NCI-H774 (cell line): ENCODE data around the gene ACHE.
"Not testable (repeated sequence)": the region's sequence is repeated elsewhere in the genome, so short reads cannot be mapped to it uniquely, and the experiment has no call there.

ENCODE experiments used
- DNase-seq: peaks from one replicate; lab custom pipeline; 2025; lab: John Stamatoyannopoulos, UW

ACHE gene

DNA sequence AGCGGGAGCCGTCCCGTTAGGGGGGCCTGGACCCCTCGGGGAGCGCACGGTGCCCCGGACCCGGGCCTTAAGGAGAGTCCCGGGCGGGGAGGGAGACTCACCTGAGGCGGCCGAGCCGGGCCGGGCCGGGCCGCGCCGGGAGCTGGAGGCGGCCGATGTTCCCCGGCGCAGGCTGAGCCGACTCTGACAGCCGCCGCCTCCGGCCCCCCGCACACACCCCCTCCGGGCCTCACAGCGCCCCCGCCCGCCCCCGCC, at the start of gene ACHE:
TSS of gene ACHE (minus strand) at position 188 of the 255 bp plus-strand sequence. CDS start 1,656 bp downstream, outside the sequence.
- DNase-seq = no peak

DNA sequence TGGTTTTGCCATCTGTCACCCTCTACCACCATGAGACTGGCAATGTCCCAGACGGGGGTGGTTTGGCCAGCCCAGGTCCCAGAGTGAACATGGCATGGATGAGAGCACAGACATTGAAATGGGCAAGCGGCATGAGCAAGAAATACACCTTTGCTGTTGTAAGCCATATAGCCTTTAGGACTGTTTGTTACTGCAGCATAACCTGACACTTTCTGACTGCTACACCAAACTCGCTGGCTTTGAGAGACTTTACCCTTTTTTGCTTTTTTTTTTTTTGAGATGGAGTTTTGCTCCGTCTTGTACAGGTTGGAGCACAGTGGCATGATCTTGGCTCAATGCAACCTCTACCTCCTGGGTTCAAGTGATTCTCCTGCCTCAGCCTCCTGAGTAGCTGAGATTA, 48.5 kb upstream of the ACHE start:
- DNase-seq = no peak

DNA sequence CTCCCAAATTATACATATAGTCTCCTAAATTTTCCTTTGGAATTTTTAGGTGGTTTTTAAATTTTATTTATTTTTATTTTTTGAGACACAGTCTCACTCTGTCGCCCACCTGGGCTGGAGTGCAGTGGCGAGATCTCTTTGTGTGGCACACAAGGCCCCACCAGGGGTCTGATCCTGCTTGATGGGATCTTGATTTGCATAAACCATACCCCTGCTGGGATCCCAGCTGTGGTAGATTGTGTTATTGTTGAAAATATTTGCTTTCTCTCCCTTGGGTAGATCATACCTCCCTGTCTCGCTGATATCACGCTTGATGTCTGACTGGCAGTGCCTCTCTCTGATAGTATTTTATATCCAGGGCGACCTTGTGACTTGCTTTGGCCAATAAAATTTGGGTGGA, 48.0 kb upstream of the ACHE start:
- DNase-seq = no peak

DNA sequence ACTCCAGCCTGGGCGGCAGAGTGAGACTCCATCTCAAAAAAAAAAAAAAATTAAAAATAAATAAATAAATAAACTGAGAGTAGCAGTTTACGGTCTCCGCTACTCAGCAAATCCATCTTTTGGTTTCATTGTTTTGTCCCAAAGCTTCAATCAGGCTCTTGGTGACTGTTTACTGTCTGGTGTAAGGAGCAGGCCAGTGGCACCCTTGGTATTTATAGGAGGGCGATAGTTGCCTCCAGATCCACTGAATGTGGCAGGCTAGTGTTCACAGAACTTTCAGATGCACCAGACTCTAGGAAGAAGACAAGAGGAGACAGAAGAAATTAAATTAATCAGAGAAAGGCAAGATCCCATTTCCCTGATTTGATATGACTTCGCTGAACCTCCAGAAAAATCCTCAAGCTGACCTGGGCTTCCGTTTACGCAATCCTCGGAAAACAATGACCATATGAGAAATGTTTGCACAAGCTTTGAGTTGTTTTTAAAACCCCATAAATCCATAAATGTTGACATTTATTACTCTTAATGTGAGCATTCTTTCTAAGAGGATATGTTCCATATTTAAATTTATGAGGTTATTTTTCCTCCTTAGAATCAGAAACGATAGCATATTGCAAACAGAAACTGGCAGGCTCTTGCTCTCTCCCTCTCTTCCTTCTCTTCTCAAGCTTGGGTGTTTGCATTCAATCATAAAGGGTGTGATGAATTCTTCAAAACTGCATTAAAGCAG, 46.5 kb upstream of the ACHE start:
- DNase-seq = peak; percentile 1

DNA sequence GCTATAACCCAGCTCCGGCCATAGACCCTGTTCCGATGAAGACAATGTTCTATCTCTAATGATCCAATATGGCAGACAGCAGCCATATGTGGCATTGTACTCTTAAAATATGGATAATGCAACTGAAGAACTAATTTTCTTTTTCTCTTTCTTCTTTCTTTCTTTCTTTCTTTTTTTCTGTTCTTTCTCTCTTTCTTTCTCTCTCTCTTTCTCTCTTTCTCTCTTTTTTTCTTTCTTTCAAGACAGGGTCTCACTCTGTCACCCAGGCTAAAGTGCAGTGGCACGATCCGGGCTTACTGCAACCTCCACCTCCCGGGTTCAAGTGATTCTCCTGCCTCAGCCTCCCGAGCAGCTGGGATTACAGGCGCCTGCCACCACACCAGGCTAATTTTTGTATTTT, 40.5 kb upstream of the ACHE start:
- DNase-seq = not testable (repeated sequence)

DNA sequence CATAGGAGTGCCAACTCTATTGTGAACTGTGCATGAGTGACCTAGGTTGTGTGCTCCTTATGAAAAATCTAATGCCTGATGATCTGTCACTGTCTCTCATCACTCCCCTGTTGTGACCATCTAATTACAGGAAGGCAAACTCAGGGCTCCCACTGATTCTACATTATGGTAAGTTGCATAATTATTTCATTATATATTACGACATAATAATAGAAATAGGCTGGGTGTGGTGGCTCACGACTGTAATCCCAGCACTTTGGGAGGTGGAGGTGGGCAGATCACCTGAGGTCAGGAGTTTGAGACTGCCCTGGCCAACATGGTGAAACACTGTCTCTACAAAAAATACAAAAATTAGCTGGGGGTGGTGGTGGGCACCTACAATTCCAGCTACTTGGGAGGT, 39.7 kb upstream of the ACHE start:
- not testable (repeated sequence) for DNase-seq

DNA sequence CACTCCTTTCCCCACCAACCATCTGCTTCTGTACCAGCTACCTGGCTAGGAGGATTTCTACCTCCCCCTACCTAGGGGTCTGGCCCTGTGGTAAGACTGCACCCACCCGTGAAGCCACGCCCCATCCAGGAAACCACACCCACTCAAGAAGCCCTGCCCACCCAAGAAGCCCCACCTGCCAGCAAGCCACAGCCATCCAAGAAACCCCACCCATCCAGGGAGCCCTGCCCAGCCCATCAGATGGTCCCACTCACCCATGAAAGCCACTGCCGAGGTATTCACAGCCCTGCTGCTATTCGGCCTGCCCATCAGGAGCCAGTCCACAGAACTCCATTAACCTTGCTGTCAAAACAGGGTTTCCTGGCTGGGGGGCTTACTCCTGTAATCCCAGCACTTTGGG, 38.0 kb upstream of the ACHE start:
- no peak for DNase-seq

DNA sequence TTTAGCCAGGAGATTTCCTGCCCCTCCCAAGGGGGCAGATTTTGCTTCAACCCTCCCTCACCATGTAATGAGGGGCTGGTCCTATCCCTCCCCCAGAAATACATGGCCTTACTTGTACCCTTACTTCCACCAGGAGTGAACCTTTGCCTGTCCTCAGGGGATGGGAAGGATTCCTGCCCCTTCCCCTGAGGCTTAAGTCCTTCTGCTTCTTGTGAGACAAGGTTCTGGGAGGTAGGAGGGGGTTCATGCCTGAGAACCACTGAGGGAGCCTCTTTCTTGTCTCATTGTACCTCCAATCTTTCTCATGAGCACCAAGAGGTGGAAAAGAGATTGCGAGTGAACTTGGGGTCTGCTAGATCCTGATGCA, 34.1 kb upstream of the ACHE start:
- DNase-seq = no peak

DNA sequence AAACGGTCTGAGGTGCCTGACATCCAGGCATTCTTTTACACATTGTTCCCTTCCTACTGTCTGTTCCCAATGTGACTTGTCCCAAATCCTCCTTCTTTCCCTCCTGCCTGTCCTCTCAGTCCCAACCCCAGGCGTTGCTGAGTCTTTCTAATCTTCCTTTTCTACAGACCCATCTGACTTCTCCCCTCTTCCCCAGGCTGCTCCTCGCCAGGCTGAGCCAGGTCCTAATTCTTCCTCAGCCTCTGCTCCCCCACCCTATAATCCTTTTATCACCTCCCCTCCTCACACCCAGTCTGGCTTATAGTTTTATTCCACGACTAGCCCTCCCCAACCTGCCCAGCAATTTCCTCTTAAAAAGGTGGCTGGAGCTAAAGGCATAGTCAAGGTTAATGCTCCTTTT, 27.9 kb upstream of the ACHE start:
- not testable (repeated sequence) for DNase-seq

DNA sequence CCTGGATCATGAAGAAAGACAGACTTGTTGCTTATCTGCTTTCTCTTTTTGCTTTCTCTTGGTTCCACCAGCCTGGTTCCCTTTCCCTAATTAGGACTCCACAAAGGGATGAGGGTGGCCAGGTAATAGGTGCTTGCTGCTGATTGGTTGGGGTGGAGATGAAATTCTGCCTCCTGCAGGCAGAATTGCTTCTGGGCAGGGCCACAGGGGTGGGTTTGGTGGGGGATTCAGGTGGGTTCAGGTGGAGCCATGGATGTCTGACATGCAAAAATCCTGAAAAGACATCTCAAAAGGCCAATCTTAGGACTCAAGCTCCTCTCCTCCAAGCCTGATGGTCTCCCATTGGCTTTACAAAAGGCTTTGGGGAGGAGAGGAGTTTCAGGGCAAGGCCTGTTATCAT, 25.4 kb upstream of the ACHE start:
- no peak for DNase-seq

DNA sequence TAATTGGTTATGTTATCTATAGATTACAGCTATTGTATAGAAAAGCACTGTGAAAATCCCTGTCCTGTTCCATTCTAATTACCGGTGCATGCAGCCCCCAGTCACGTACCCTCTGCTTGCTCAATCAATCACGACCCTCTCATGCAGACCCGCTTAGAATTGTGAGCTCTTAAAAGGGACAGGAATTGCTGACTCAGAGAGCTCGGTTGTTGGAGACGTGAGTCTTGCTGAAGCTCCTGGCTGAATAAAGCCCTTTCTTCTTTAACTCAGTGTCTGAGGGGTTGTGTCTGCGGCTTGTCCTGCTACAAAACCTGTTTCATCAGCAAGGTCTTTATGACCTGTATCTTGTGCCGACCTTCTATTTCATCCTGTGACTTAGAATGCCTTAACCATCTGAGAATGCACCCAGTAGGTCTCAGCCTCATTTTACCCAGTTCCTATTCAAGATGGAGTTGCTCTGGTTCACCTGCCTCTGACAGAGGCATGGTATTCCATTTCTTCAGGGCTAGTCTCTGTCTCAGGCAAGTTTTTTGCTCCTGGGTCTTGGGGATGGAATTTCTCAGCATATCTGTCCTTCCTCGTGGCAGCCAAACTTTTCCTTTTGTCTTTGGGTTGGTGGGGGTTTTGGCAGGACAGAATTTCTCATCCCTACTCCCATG, 24.2 kb upstream of the ACHE start:
- not testable (repeated sequence) for DNase-seq

DNA sequence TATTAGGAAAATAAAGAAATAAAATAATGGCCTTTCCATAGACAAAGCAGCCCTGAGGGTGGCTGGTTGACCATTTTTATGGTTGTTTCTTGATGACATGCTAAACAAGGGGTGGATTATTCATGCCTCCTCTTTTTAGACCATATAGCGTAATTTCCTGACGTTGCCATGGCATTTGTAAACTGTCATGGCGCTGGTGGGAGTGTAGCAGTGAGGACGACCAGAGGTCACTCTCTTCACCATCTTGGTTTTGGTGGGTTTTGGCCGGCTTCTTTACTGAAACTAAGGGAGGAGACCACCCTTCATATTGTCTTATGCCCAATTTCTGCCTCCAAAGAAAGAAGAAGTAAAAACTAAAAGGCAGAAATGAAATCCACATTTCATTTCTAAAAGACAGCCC, 23.6 kb upstream of the ACHE start:
- DNase-seq = not testable (repeated sequence)

DNA sequence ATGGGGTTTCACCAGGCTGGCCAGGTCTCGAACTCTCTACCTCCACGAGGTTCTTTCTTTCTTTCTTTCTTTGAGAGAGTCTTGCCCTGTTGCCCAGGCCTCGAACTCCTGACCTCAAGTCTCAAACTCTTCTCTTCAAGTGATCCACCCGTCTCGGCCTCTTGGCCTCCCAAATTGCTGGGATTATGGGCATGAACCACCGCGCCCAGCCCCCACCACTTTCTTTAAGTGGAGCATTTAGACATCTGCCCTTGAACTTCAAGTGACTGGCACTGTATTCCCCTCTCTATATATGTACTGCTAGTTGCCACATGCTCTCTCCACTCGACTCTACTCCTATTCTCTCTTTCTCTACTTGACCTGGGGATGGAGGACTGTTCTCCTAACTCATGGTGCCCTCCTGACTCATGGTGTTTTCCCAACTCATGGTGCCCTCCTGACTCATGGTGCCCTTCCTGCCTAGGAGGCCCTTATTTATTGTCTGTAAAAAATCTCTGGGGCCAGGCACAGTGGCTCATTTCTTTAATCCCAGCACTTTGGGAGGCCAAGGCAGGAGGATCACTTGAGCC, 19.3 kb upstream of the ACHE start:
- DNase-seq = no peak

DNA sequence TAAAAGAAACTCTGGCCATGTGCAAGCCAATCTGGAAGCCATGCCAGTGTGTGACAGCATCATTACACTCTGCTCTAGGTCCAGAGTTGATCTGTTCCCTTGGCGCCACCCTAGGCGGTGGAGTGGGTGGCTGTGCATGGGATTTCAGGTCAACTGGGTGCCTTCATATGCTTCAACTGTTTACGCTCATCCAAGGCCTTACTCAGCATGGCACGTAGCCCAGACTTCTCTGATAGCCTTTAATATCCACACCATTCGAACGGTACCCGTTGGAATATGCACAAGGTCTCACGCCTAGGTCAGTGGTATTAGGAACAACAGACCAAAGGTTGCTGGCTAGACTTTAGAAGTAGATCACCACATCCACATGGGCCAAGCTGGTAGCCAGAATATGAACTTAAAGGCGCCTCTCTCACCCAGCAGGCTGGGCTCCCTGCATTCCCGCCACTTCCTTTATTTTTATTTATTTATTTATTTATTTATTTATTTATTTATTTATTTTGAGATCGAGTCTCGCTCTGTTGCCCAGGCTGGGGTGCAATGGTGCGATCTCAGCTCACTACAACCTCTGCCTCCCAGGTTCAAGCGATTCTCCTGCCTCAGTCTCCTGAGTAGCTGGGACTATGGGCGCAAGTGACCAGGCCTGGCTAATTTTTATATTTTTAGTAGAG, 18.7 kb upstream of the ACHE start:
- DNase-seq = no peak

DNA sequence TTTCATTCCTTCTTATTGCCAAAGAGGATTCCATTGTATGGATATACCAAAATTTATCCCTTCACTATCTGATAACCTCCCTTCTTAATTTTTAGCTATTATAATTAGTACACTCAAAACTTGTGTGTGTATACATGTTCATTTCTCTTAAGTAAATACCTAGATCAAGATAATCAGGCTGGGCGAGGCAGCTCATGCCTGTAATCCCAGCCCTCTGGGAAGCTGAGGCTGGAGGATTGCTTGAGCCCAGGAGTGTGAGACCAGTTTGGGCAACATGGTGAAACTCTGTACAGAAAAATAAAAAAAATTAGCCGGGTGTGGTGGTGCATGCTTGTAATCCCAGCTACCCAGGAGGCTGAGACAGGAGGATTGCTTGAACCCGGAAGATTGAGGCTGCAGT, 15.8 kb upstream of the ACHE start:
- DNase-seq = no peak

DNA sequence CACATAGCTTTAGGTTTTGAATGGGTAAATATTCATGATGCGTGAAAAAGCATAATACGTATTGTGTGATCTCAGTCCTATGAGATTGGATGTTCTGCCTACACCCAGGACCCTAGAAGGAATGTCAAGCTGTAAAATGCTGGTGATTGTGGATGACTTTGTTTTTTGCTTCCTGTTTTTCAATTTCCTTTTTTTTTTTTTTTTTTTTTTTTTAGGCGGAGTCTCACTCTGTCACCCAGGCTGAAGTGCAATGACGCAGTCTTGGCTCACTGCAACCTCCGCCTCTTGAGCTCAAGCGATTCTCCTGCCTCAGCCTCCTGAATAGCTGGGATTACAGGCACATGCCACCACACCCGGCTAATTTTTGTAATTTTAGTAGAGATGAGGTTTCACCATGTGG, 14.8 kb upstream of the ACHE start:
- DNase-seq = not testable (repeated sequence)

DNA sequence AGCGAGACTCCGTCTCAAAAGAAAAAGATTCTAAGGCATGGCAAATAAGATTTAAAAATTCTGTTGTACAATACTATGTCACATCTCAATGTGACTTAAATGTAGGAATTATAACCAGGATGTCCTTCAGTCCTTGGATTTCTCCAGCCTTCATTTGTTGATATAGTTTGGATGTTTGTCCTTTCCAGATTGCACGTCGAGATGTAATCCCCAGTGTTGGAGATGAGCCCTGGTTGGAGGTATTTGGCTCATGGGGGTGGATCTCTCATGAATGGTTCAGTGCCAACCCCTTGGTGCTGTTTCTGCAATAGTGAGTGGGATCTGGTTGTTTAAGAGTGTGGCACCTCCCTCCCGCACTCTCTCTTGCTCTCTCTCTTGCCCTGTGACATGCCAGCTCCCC, 12.8 kb upstream of the ACHE start:
- DNase-seq = no peak

DNA sequence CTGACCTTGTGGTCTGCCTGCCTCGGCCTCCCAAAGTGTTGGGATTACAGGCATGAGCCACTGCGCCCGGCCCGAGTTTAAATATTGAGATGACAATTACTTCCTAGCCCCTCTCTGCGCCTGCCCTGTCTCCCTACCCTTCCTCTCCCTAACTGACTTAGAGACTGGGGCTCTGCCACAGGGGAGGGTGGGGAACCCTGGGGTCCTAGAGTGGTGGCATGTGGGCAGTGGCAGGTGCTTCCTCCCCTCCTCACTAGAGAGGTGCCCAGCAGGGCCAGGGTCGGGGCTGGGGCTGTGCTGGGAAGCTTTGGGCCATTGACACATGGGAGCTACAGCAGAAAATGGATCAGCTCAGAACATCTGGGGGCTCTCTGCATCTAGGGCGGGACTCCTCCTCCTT, 7.0 kb upstream of the ACHE start:
- DNase-seq = no peak

DNA sequence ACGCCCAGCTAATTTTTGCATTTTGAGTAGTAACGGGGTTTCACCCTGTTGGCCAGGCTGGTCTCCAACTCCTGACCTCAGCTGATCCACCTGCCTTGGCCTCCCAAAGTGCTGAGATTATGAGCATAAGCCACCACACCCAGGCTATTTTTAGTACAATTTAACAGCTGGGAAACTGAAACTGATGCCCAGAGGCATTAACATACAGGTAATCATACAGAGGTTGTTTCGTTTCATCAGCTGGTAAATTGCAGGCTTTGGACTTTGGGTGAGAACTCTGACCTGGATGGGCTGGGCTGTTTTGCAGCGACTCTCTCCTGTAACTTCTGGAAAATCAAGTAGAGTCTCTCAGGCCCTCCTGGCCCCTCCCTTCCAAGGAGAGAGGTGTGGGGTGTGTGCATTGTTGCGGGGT, 6.2 kb upstream of the ACHE start:
- no peak for DNase-seq

DNA sequence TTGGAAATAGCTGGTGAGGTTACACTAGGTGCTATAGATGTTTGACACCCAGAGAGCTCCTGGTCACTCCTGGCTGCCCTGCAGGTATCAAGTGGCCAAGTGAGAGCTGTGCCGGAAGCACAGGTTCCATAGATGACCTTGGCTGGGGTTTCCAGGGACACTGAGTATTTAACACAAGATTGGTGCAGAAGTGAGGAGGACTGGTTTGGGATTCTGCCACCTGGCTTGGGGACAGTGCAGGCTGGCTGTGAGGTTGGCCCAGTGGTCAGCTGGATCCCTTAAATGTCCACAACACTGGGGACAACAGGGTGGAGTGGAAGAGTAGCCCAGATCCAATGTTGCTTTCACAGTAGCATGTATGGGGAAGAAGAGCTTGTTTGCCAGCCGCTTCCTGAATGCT, 5.3 kb upstream of the ACHE start:
- no peak for DNase-seq

DNA sequence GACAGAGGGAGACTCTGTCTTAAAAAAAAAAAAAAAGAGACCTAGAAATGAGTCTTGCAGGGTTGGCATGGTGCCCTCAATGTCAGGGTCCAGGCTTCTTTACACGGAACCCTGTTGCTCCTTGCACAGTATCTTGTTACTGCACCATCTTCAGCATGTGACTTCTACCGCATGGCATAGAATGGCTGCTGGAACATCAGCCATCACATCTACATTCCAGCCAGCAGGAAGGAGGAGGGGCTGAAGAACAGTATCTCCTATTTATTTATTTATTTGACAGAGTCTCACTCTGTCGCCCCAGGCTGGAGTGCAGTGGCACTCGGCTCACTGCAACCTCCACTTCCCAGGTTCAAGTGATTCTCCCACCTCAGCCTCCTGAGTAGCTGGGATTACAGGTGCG, 3.7 kb upstream of the ACHE start:
- no peak for DNase-seq

DNA sequence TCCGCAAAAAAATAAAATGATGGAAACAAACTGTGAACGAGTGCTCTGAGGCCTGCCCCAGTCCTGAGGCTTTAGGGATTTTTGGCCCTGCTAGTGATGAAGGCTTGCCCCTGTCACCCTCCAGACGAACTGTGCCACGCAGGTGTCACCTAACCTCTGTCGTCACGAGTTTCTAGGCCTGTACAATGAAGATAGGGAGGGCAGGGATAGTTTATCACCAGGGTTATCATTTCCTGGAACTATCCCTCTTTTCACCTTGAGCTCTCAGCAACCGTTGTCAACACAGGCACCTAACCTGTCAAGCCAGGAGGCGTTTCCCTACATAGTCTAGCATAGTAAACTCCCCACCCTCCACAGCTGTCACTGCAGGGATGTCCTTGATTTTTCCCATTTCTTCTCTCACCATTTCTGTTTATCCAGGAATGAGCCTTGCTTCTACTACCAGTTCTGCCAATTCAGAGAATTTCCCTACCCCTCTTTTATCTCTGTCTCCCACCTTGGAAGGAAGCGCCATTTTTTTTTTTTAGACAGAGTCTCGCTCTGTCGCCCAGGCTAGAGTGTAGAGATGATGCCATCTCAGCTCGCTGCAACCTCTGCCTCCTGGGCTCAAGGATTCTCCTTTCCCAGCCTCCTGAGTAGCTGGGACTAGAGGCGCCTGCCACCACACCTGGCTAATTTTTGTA, 2.2 kb upstream of the ACHE start:
- DNase-seq = no peak
